B cell (primary cell): ENCODE data around the gene INSM1. TPM values are rescaled to one million over a fixed set of nuclear protein-coding genes. Genes with fewer than 3 reads are reported as not detected.

Experiments
- ATAC-seq: fragments of 200-7000 bp; cut with Tn5 transposase; one replicate; pipeline ENCODE4 v1.10.0; 2021; ENCODE audit warnings: low read depth, mild to moderate bottlenecking, moderate number of reproducible peaks, moderate library complexity
- CTCF ChIA-PET: fragments of 350-600 bp; sonication (Branson Sonifier 250); formaldehyde crosslinking; loops from one replicate; lab custom pipeline; 2021; ENCODE audit warnings: antibody characterized with exemption, inconsistent platforms; lab: Charles Lee
- POLR2A ChIA-PET: fragments of 350-600 bp; sonication (Branson Sonifier 250); formaldehyde crosslinking; loops from one replicate; lab custom pipeline; 2021; ENCODE audit warnings: antibody characterized with exemption; lab: Charles Lee
- DNase-seq: peaks from one replicate; pipeline ENCODE4 v3.0.0; 2013
- H2AFZ ChIP-seq: 2 replicates; pipeline ENCODE4 v1.6.1; 2012; ENCODE audit warnings: mild to moderate bottlenecking, low read depth, low read length; ENCODE audit not compliant: insufficient read depth, poor library complexity, severe bottlenecking
- H3K27ac ChIP-seq, 2 donors: 1 replicate in 1 of 2; 2 replicates in 1 of 2; pipeline ENCODE4 v1.5.1; 2012 to 2013; ENCODE audit warnings: low read length in 2 of 2, mild to moderate bottlenecking in 2 of 2, moderate library complexity in 1 of 2
- H3K27me3 ChIP-seq, 4 experiments: fragments of 200-600 bp in 1 of 4; sonication (generic) in 1 of 4; replicated peaks in 1 of 4; 1 replicate in 2 of 4; 2 replicates in 2 of 4; pipeline versions ENCODE4 v1.6.1 to v1.7.0; 2013 to 2016; ENCODE audit warnings: low read length in 3 of 4, mild to moderate bottlenecking in 2 of 4, mixed read lengths in 1 of 4, moderate library complexity in 1 of 4; ENCODE audit not compliant: insufficient read depth in 4 of 4, control insufficient read depth in 3 of 4; ENCODE audit errors: control extremely low read depth in 1 of 4
- H3K36me3 ChIP-seq, 2 experiments: replicated peaks in 1 of 2; 1 replicate in 1 of 2; 2 replicates in 1 of 2; pipeline versions ENCODE4 v1.6.1 to v1.7.1; 2013; ENCODE audit warnings: low read length in 1 of 2; ENCODE audit not compliant: insufficient read depth in 2 of 2, control insufficient read depth in 1 of 2; ENCODE audit errors: control extremely low read depth in 1 of 2, extremely low read depth in 1 of 2
- H3K4me1 ChIP-seq, 2 donors: fragments of 200-600 bp in 1 of 2; sonication (generic) in 1 of 2; 1 replicate in 1 of 2; 2 replicates in 1 of 2; pipeline versions ENCODE4 v1.5.1 to v1.6.1; 2013 to 2017; ENCODE audit warnings: low read length in 2 of 2; ENCODE audit not compliant: control insufficient read depth in 2 of 2, insufficient read depth in 2 of 2
- H3K4me2 ChIP-seq: replicated peaks from 2 replicates; pipeline ENCODE3; 2012; ENCODE audit warnings: mild to moderate bottlenecking, low read depth, low read length; ENCODE audit not compliant: poor library complexity, severe bottlenecking
- H3K4me3 ChIP-seq, 5 experiments: fragments of 200-600 bp in 1 of 5; sonication (generic) in 1 of 5; 1 replicate in 3 of 5; 2 replicates in 2 of 5; pipeline versions ENCODE4 v1.5.1 to v1.7.0; 2011 to 2016; ENCODE audit warnings: low read length in 4 of 5, mild to moderate bottlenecking in 4 of 5, low read depth in 2 of 5, control low read depth in 1 of 5, moderate library complexity in 1 of 5; ENCODE audit not compliant: insufficient read depth in 1 of 5; ENCODE audit errors: control extremely low read depth in 1 of 5, extremely low read depth in 1 of 5
- H3K79me2 ChIP-seq: fragments of 200-600 bp; sonication (generic); one replicate; pipeline ENCODE4 v1.6.0; 2016; ENCODE audit warnings: low read length; ENCODE audit not compliant: control insufficient read depth, insufficient read depth
- H3K9ac ChIP-seq: fragments of 200-600 bp; sonication (generic); 2 replicates; pipeline ENCODE4 v1.6.1; 2017; ENCODE audit warnings: mild to moderate bottlenecking, low read length, moderate library complexity
- H3K9me3 ChIP-seq, 3 donors: one replicate each; pipeline versions ENCODE4 v1.6.1 to v1.7.1; 2013; ENCODE audit warnings: low read length in 2 of 3; ENCODE audit not compliant: control insufficient read depth in 2 of 3, insufficient read depth in 1 of 3; ENCODE audit errors: control extremely low read depth in 1 of 3
- H4K20me1 ChIP-seq: 2 replicates; pipeline ENCODE4 v1.6.0; 2012; ENCODE audit warnings: mild to moderate bottlenecking, low read length; ENCODE audit not compliant: insufficient read depth, control insufficient read depth, poor library complexity, severe bottlenecking
- H3K27ac Mint-ChIP-seq: one replicate; pipeline ENCODE4 v1.8.0; 2021; ENCODE audit warnings: mixed read lengths
- H3K27me3 Mint-ChIP-seq: one replicate; pipeline ENCODE4 v1.8.0; 2021; ENCODE audit warnings: mixed read lengths
- H3K4me1 Mint-ChIP-seq: one replicate; pipeline ENCODE4 v1.8.0; 2021; ENCODE audit warnings: mixed read lengths
- H3K4me3 Mint-ChIP-seq: one replicate; pipeline ENCODE4 v1.8.0; 2021; ENCODE audit warnings: mixed read lengths
- H3K9me3 Mint-ChIP-seq: one replicate; pipeline ENCODE4 v1.8.0; 2022; ENCODE audit warnings: mixed read lengths; ENCODE audit not compliant: insufficient read depth
- EZH2 ChIP-seq: IDR thresholded peaks from 2 replicates; pipeline ENCODE4 v1.6.1; 2012; ENCODE audit warnings: borderline replicate concordance, low read depth, mild to moderate bottlenecking, moderate library complexity, low read length; ENCODE audit not compliant: insufficient read depth, poor library complexity, severe bottlenecking
- WGBS: methylation state at CpG from one replicate; pipeline ENCODE4 v1.1.5; 2013; ENCODE audit warnings: missing lambda C conversion rate; ENCODE audit not compliant: insufficient coverage; 5-methylcytosine and 5-hydroxymethylcytosine counted together
- intact Hi-C: fragments of 100-400 bp; cut with micrococcal nuclease; formaldehyde crosslinking; loops from one replicate; pipeline ENCODE4 v1.10.0; 2022
- polyA plus RNA-seq: library from polyadenylated mRNA; depleted of rRNA; stranded (reverse); fragments of >200 nt; gene quantifications from 2 replicates; pipeline ENCODE4 v1.2.3, GENCODE V29; 2012
- total RNA-seq, 2 donors: library from RNA; stranded (reverse); fragments of 120-200 nt in 1 of 2; gene quantifications; 1 replicate in 1 of 2; 2 replicates in 1 of 2; pipeline versions ENCODE4 v1.2.3 to v1.2.4, GENCODE V29; 2013 to 2022
- TF ChIP-seq, protein P1 (sequence below): fragments of 200-600 bp; IDR thresholded peaks from one replicate; pipeline ENCODE4 v1.8.0; 2022; ENCODE audit warnings: antibody characterized with exemption, mild to moderate bottlenecking

INSM1 gene
- total and polyA plus RNA-seq, 2 donors (not counting 1 experiment from before 2014, with no cell fraction given), result not detected

- Mint-ChIP-seq H3K27ac (no peak overlapping the region), H3K4me3 (peak overlapping the region; percentile 14), H3K27me3 (peaks cover 47% of the 10 kb centered on the region), H3K4me1 (peaks cover 30% of the 10 kb centered on the region), H3K9me3 (no peaks in the 10 kb centered on the region)
- Histone ChIP-seq H4K20me1 (no peaks in the 10 kb centered on the region), H3K9me3 (peaks cover 0 to 9% (median 1%) of the 10 kb centered on the region in 3 donors), H3K4me2 (no peak overlapping the region), H3K9ac (no peak overlapping the region), H3K79me2 (no peaks in the 10 kb centered on the region), H3K4me3 (no peak overlapping the region), H3K36me3 (no peaks in the 10 kb centered on the region), H3K27ac (no peak overlapping the region), H3K27me3 (peaks cover 0 to 46% (median 23%) of the 10 kb centered on the region in 4 experiments), H3K4me1 (peaks cover 9 to 18% of the 10 kb centered on the region in 2 donors), H2AFZ (peak overlapping the region; percentile 20)
- no peak for TF ChIP-seq EZH2
- TF ChIP-seq, protein P1, sequence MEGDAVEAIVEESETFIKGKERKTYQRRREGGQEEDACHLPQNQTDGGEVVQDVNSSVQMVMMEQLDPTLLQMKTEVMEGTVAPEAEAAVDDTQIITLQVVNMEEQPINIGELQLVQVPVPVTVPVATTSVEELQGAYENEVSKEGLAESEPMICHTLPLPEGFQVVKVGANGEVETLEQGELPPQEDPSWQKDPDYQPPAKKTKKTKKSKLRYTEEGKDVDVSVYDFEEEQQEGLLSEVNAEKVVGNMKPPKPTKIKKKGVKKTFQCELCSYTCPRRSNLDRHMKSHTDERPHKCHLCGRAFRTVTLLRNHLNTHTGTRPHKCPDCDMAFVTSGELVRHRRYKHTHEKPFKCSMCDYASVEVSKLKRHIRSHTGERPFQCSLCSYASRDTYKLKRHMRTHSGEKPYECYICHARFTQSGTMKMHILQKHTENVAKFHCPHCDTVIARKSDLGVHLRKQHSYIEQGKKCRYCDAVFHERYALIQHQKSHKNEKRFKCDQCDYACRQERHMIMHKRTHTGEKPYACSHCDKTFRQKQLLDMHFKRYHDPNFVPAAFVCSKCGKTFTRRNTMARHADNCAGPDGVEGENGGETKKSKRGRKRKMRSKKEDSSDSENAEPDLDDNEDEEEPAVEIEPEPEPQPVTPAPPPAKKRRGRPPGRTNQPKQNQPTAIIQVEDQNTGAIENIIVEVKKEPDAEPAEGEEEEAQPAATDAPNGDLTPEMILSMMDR, result peak; percentile 74
- ATAC-seq (peak; percentile 60), DNase-seq (peak; percentile 60)
- intact Hi-C loops, result loop anchor here (1.0 to 5.0 kb wide), 2 partner anchors 208 to 278 kb away; no protein-coding TSS in a partner anchor
- CTCF ChIA-PET, result interaction anchor here (1.1 to 3.6 kb wide), 6 partner anchors 50 to 235 kb away, joined by 3 to 15 read pairs (median 3); no protein-coding TSS in a partner anchor
- POLR2A ChIA-PET, result no interaction called here
- 7% methylated on average over 3 of the region's 6 CpGs for WGBS
These were observed 7.4 kb upstream of the INSM1 start for GRCh38 chr20:20360464-20360863.

DNA sequence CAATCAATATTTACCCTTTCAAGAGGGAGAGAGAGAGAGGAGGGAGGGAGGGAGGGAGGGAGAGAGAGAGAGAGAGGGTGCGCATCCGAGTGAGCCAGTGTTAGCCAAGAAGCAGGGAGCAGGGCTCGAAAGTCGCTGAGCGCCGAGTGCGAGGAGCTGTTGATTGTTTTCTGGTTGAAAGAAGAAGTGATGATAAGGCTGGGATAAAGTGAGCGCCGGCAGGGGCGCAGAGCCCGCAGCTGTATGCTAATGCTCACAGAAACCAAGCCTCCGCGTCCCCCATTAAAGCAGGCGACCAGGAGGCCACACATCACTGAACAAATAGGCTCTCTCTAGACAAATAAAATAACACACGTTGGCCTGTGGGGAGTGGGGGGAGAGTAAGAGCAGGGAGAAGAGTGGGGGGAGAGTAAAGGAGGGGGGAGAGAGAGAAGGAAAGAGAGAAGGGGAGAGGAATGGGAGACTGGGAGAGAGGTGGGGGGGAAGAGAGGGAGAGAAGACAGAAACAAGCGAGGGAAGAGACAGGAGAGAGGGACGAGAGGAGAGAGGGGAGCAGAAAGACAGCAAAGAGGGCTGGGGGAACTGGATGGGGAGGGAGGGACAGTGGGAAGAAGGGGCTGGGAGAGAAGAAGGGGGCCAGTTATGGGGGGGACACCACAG, 5.0 kb upstream of the INSM1 start:
- ATAC-seq, result no peak
- DNase-seq, result peak; percentile 25
- peak overlapping the region; percentile 20 for H3K4me3 Mint-ChIP-seq

More for the DNA sequence above, 5.0 kb upstream of the INSM1 start:
- Histone ChIP-seq H3K4me1 (peaks cover 19 to 28% of the 10 kb centered on the region in 2 donors), H4K20me1 (no peaks in the 10 kb centered on the region), H3K79me2 (no peaks in the 10 kb centered on the region), H3K36me3 (no peaks in the 10 kb centered on the region), H3K9me3 (peaks cover 0 to 16% (median 1%) of the 10 kb centered on the region in 3 donors), H3K27me3 (peaks cover 0 to 60% (median 33%) of the 10 kb centered on the region in 4 experiments), H3K27ac (no peak overlapping the region), H3K4me3 (no peak overlapping the region), H2AFZ (no peak overlapping the region), H3K9ac (no peak overlapping the region), H3K4me2 (peak overlapping the region; percentile 15)
- peaks cover 39% of the 10 kb centered on the region for H3K4me1 Mint-ChIP-seq
- ChIA-PET POLR2A (no interaction called here), CTCF (no interaction called here)
- WGBS, result 8% methylated on average over 13 of the region's 17 CpGs
- no peak overlapping the region for H3K27ac Mint-ChIP-seq
- no peaks in the 10 kb centered on the region for H3K9me3 Mint-ChIP-seq
- H3K27me3 Mint-ChIP-seq, result peaks cover 59% of the 10 kb centered on the region
- TF ChIP-seq, protein P1, result no peak
- TF ChIP-seq EZH2, result no peak
- intact Hi-C loops, result loop anchor here (5.0 kb wide), 1 partner anchor 281 kb away; no protein-coding TSS in a partner anchor
